ENCODE results near the gene SLC16A12. TPM values are rescaled to one million over a fixed set of nuclear protein-coding genes. Genes with fewer than 3 reads are reported as not detected.

The SLC16A12 gene
- 0.05 TPM in 1 of 5 replicates, not detected in the others for total RNA-seq (2022; extraction: Qiagen RNA extraction; ENCODE audit: low read depth)

GRCh38 chr10:89535171-89536012, at the start of gene SLC16A12:
Gene SLC16A12, minus strand, starts transcription at chr10:89535594. Its CDS starts 73,016 bp downstream, at chr10:89462578.

GRCh38 chr10:89414146-89414878, 121.1 kb downstream of the SLC16A12 start, which contains the start of gene IFIT5:
Gene IFIT5, plus strand, starts transcription at chr10:89414568. Its CDS starts 231 bp downstream, at chr10:89414799.

GRCh38 chr10:89391907-89392756, 143.3 kb downstream of the SLC16A12 start, which contains the start of gene IFIT1:
Gene IFIT1, plus strand, starts transcription at chr10:89392623. Its CDS starts 90 bp downstream, at chr10:89392713.

Other genes with a start within 250 kb of the SLC16A12 start
- gene IFIT2, start 233.5 kb downstream of the SLC16A12 start, total RNA-seq (2022; extraction: Qiagen RNA extraction; ENCODE audit: low read depth), result 2.5 to 4.8 TPM (median 3.6 TPM) in 5 replicates
- 4.9 to 8.8 TPM (median 6.9 TPM) in 5 replicates for gene IFIT3, start 207.6 kb downstream of the SLC16A12 start, total RNA-seq (2022; extraction: Qiagen RNA extraction; ENCODE audit: low read depth)
- not detected in 5 replicates for gene IFIT1B, start 157.5 kb downstream of the SLC16A12 start, total RNA-seq (2022; extraction: Qiagen RNA extraction; ENCODE audit: low read depth)
- gene IFIT1, start 143.0 kb downstream of the SLC16A12 start, total RNA-seq (2022; extraction: Qiagen RNA extraction; ENCODE audit: low read depth), result 4.3 to 7.0 TPM (median 5.3 TPM) in 5 replicates
- 6.0 to 11.3 TPM (median 8.4 TPM) in 5 replicates for gene IFIT5, start 121.0 kb downstream of the SLC16A12 start, total RNA-seq (2022; extraction: Qiagen RNA extraction; ENCODE audit: low read depth)
- gene PANK1, start 109.6 kb upstream of the SLC16A12 start, total RNA-seq (2022; extraction: Qiagen RNA extraction; ENCODE audit: low read depth), result 6.0 to 7.4 TPM (median 6.4 TPM) in 5 replicates
- 6.2 to 17.5 TPM (median 16.1 TPM) in 5 replicates for gene KIF20B, start 166.0 kb upstream of the SLC16A12 start, total RNA-seq (2022; extraction: Qiagen RNA extraction; ENCODE audit: low read depth)

Data from A549 treated with RU486 at 1 μM for 4 hours (cell line).